ENCODE data around the gene CARHSP1. TPM values are rescaled to one million over a fixed set of nuclear protein-coding genes. Genes with fewer than 3 reads are reported as not detected.

The CARHSP1 gene
- total and polyA plus RNA-seq, 2 of the 8 experiments (the other 6 are each of a cell fraction or from before 2014, with no cell fraction given), result 292 to 300 TPM

DNA sequence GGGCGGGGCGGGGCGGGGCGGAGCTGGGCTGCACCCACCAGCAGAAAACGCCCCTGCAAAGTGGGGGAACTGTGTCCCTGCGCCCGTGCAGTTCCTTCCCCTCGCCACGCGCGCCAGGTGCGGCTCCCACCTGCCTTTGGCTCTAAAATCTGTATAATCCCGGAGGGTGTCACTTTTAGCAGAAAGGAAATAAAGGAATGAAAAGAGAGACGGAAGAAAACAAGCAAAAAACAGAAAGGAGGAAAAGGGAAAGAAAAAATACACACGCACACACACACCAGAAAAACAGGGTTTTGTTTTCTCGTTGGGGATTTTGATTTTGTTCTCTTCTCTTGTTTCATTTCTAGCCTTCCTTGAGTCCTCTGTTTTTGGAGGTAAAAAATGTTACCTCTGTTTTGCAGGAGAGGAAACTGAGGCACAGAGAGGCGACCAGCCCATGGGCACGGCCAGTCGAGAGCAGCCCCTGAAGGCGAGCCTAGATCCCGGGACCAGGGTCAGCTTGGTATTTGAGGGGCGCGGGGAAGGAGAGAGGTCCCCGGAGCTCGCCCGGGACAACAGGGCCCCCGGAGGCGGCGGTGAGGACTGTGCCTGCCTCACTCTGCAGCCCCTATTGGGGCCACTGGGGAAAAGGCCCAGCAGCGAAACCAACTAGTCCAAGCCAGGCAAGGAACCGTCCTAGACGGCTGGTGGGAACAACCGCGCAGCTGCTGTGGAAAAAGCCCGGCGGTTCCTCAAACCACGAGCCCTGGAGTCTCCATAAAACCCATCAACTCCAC, 594 bp upstream of the CARHSP1 start:
- H4K20me1 ChIP-seq (replicated peaks in 1 of 2; ENCODE audit: control insufficient read depth in 1 of 2, insufficient read depth in 2 of 2, low read length in 2 of 2), result peaks cover 3 to 18% of the 10 kb centered on the region in 2 experiments
- DNase-seq (ENCODE audit: low read depth in 1 of 2, low spot score in 2 of 2), result no peak
- H2AK5ac ChIP-seq (ENCODE audit: low read depth, low read length), result no peak overlapping the region
- peak overlapping the region; percentile 66 for H3K56ac ChIP-seq (replicated peaks; ENCODE audit: insufficient read length, low read depth, low read length)
- no peak for FAIRE-seq
- no peak overlapping the region for H3K23ac ChIP-seq (ENCODE audit: insufficient read length)
- H2BK5ac ChIP-seq (ENCODE audit: low read depth, low read length), result no peak overlapping the region
- no peak overlapping the region; the same call in 1 of the 2 replicates for H3K27ac ChIP-seq (ENCODE audit: low read depth, low read length)
- H3K14ac ChIP-seq (ENCODE audit: insufficient read length), result no peak overlapping the region
- H2BK12ac ChIP-seq (ENCODE audit: low read depth, low read length), result no peak overlapping the region
- no peak overlapping the region for H4K5ac ChIP-seq (ENCODE audit: insufficient read length, low read depth, low read length)
- H3K79me2 ChIP-seq (ENCODE audit: control insufficient read depth in 1 of 2, insufficient read depth in 2 of 2, low read length in 2 of 2), result peaks cover 13 to 34% of the 10 kb centered on the region in 2 experiments
- ChIA-PET POLR2A (ENCODE audit: partially characterized antibody) (interaction anchor here (0.7 to 29.1 kb wide), 11 partner anchors 4 to 503 kb away, joined by 3 to 456 read pairs (median 5); partner anchors contain the start of genes CARHSP1, HAPSTR1 and LITAFD), CTCF (ENCODE audit: partially characterized antibody) (interaction anchor here (1.1 to 10.5 kb wide), 5 partner anchors 9 to 139 kb away, joined by 4 to 90 read pairs (median 5); partner anchors contain the start of gene LITAFD)
- no peaks in the 10 kb centered on the region for H3K27me3 ChIP-seq (replicated peaks in 1 of 4; ENCODE audit: control insufficient read depth in 3 of 4, extremely low read depth in 1 of 4, insufficient read depth in 3 of 4, low read length in 3 of 4)
- H2BK15ac ChIP-seq (ENCODE audit: low read length), result peak overlapping the region; percentile 88; the same call in 1 of the 2 replicates
- H2BK20ac ChIP-seq (ENCODE audit: low read length), result no peak overlapping the region
- peak overlapping the region; percentile 76 to 99 for H3K4me2 ChIP-seq (ENCODE audit: insufficient read depth in 1 of 2, low read depth in 2 of 2, low read length in 2 of 2)
- H3K4me3 ChIP-seq (ENCODE audit: extremely low read depth in 1 of 4, insufficient read depth in 2 of 4, low read depth in 3 of 4, low read length in 4 of 4), result peak overlapping the region; percentile 14 to 64 (median 51); a peak in 7 of 8 replicates
- H3K23me2 ChIP-seq (ENCODE audit: low read depth, low read length), result peaks cover 18% of the 10 kb centered on the region
- no peak overlapping the region; the same call in 1 of the 2 replicates for H3K18ac ChIP-seq (ENCODE audit: extremely low read depth, low read length)
- H3K9me3 ChIP-seq (ENCODE audit: insufficient read depth in 2 of 2, low read depth in 1 of 2, low read length in 1 of 2), result no peaks in the 10 kb centered on the region
- peaks cover 8% of the 10 kb centered on the region for H3K79me1 ChIP-seq (ENCODE audit: low read depth, low read length)
- H2AFZ ChIP-seq (ENCODE audit: low read length), result peak overlapping the region; percentile 82
- H3K4me1 ChIP-seq (replicated peaks in 1 of 4; ENCODE audit: control insufficient read depth in 3 of 4, insufficient read depth in 4 of 4, low read length in 3 of 4), result peaks cover 13 to 20% (median 19%) of the 10 kb centered on the region in 4 experiments
- H4K8ac ChIP-seq (ENCODE audit: extremely low read depth, insufficient read depth, low read length), result peak overlapping the region; percentile 87; the same call in 1 of the 2 replicates
- no peak overlapping the region for H3K4ac ChIP-seq (replicated peaks; ENCODE audit: insufficient read length, low read depth, low read length)
- H2BK120ac ChIP-seq (replicated peaks; ENCODE audit: low read depth, low read length), result peak overlapping the region; percentile 66
- WGBS, 2 experiments (ENCODE audit: extremely low coverage in 1 of 2, insufficient coverage in 1 of 2, insufficient read length in 1 of 2, insufficient replicate concordance in 2 of 2, low coverage in 1 of 2, low lambda C conversion rate in 2 of 2, missing lambda C conversion rate in 1 of 2), result 24% methylated on average over 24 of the region's 37 CpGs; no CpG with 5 or more reads in 1 of the 2 experiments
- H3K36me3 ChIP-seq (ENCODE audit: control insufficient read depth in 2 of 4, insufficient read depth in 4 of 4, low read length in 3 of 4), result peaks cover 0 to 7% (median 0%) of the 10 kb centered on the region in 4 experiments; a peak in 2 of 8 replicates
- H4K91ac ChIP-seq (replicated peaks; ENCODE audit: insufficient read length, low read length), result peak overlapping the region; percentile 84
- H3K9ac ChIP-seq (replicated peaks in 1 of 4; ENCODE audit: extremely low read depth in 1 of 4, low read depth in 3 of 4, low read length in 3 of 4), result peak overlapping the region in 3 of 4 experiments; percentile 22 to 50 (median 43); a peak in 5 of 7 replicates
- TF ChIP-seq PHF8 (conservative IDR thresholded peaks at IDR 0.05; ENCODE audit: low read depth, low read length) (no peak), CTCF (IDR thresholded peaks at IDR 0.05; ENCODE audit: control extremely low read depth in 1 of 3, insufficient read depth in 1 of 3, low read depth in 1 of 3, low read length in 3 of 3) (peak in 2 of 3 experiments; percentile 5 to 50; a peak in 3 of 4 replicates), GABPA (IDR thresholded peaks at IDR 0.05; ENCODE audit: borderline replicate concordance, insufficient read depth, low read length) (peak; percentile 41; the same call in 1 of the 2 replicates), RXRA (IDR thresholded peaks at IDR 0.05; ENCODE audit: insufficient read depth, low read depth, low read length) (no peak), RAD21 (IDR thresholded peaks at IDR 0.05 in 1 of 2, conservative IDR thresholded peaks at IDR 0.05 in 1 of 2; ENCODE audit: low read depth in 2 of 2, low read length in 2 of 2) (peak in 1 of 2 experiments; percentile 20; a peak in 2 of 4 replicates), EGR1 (IDR thresholded peaks at IDR 0.05; ENCODE audit: borderline replicate concordance, low read depth, low read length) (no peak), TAF7 (optimal IDR thresholded peaks at IDR 0.05; ENCODE audit: borderline replicate concordance, low read depth, low read length) (no peak)
